ENCODE results near the gene TRAPPC12.

TRAPPC12 gene

DNA sequence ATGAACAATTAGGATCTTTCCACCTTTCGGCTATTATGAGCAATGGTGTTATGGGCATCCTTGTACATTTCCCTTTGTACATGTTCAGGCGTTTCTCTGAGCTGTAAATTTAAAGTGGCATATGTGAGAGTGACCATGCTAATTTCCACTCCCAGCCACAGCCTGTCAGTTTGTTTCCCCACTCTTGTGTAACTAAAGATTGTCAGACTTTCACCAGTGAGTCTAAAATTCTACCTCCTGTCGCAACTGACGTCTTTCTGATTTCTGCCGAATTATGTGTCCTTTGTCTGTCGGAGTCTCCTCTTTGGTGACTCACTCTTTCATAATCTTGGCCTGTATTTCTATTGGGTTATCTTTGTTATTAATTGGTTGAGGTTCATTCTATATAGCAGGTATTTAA is 50.7 kb downstream of the TRAPPC12 start:
- H3K4me3 ChIP-seq (replicated peaks in 1 of 2; ENCODE audit: low read depth in 2 of 2, low read length in 2 of 2) = no peak overlapping the region
- TF ChIP-seq, protein P1, sequence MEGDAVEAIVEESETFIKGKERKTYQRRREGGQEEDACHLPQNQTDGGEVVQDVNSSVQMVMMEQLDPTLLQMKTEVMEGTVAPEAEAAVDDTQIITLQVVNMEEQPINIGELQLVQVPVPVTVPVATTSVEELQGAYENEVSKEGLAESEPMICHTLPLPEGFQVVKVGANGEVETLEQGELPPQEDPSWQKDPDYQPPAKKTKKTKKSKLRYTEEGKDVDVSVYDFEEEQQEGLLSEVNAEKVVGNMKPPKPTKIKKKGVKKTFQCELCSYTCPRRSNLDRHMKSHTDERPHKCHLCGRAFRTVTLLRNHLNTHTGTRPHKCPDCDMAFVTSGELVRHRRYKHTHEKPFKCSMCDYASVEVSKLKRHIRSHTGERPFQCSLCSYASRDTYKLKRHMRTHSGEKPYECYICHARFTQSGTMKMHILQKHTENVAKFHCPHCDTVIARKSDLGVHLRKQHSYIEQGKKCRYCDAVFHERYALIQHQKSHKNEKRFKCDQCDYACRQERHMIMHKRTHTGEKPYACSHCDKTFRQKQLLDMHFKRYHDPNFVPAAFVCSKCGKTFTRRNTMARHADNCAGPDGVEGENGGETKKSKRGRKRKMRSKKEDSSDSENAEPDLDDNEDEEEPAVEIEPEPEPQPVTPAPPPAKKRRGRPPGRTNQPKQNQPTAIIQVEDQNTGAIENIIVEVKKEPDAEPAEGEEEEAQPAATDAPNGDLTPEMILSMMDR (IDR thresholded peaks at IDR 0.05; ENCODE audit: low read depth, low read length) = no peak
- DNase-seq (ENCODE audit: low read depth in 2 of 2) = peak; percentile 36 to 75

DNA sequence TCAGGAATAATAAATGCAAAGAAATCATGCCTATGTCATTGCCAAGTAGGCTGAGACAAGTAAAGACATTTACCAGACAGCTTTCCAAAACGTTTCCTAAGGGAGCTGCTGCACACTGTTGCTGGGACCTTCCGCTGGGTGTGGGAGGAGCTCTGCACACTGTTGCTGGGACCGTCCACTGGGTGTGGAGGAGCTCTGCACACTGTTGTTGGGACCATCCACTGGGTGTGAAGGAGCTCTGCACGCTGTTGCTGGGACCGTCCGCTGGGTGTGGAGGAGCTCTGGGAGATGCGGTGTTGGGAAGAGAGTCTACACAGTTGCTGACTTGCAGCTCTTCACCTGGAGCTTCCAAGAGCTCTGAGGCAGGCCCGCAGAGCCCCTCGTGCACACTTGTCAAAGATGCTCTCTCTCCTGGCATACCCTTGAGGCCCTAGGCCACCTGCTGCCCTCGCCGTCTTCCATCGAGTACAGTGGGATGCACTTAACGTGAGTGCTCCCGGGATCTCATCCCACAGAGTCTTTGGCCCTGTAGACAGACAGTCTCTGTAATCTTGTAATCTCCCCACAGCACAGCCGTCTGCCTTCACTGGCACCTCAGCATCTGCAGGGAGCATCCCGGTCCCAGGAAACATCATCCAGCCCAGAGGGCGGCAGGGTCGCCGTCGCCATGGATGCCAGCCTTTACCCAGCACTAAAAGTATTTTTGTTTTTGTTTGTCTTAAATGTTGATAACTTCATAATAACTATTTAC is 51.4 kb downstream of the TRAPPC12 start:
- H3K4me3 ChIP-seq (replicated peaks in 1 of 2; ENCODE audit: low read depth in 2 of 2, low read length in 2 of 2) = no peak overlapping the region
- TF ChIP-seq, protein P1 (IDR thresholded peaks at IDR 0.05; ENCODE audit: low read depth, low read length) = no peak
- peak in 1 of 2 donors; percentile 7 for DNase-seq (ENCODE audit: low read depth in 2 of 2)

DNA sequence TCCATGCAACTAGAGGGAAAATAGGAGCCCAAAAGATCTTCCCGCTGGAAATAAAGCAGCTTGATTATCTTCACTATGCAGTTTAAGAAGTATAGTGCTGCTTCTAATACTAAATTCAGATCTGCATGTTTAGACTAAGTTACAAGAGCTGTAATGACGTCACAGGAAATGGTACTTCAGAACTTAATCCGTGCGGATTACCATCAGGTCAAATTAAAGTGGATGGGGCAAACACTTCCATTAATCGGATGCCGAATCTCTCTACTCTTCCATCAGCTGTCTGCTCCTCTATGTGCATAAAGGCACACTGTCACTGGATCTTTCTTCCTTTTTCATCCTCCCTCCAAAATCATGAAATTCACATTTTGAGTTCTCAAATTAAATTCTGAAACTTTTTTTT is 52.6 kb downstream of the TRAPPC12 start:
- no peak for DNase-seq (ENCODE audit: low read depth in 2 of 2)
- TF ChIP-seq, protein P1 (IDR thresholded peaks at IDR 0.05; ENCODE audit: low read depth, low read length) = no peak
- H3K4me3 ChIP-seq (replicated peaks in 1 of 2; ENCODE audit: low read depth in 2 of 2, low read length in 2 of 2) = no peak overlapping the region

DNA sequence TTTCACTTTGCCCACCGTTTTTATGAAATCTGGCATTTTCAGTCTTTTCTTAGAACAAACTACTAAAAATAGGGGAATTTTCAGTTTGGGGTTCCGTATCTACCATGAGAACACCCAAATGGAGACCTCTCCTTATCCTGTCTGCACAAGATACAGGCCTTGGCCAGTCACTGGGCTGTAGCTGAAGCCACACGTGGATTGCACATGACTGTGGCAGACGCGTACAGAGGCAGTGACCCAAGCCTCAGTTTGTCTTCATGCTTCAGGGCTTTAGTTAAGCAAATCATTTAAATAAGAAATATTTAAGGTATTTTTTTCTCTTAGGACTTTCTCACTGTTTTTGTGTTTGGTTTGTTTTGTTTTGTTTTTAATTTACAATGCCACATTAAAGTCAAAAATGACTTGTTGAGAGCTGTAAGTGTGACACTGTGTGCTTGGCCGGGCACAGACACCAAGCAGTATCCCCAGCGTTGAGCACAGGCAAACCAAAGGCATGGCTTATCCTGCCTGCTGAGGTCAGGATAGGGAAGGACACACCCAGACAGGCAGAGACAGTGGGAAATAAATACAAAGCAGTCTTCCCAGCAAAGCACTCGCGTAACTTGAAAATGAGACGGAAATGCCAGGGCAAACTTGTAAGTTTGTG is 53.3 kb downstream of the TRAPPC12 start:
- H3K4me3 ChIP-seq (replicated peaks in 1 of 2; ENCODE audit: low read depth in 2 of 2, low read length in 2 of 2) = no peak overlapping the region

DNA sequence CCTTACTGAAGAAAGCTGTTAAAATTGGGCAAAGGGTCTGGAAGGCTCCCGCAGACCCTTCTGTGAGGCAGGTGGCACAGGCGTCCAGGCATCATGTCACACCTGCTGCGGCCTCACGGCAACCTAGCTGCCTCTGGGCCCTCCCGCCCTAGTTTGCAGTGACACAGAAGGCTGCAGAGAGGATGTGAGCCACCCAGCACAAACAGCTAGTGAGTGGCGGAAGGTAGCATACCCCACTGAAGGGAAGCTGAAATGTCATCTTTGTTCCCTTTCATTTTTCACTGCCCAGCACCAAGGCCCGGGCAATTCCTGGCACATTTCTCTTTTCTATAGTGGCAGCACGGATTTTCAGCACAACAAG is 53.8 kb downstream of the TRAPPC12 start:
- TF ChIP-seq, protein P1 (IDR thresholded peaks at IDR 0.05; ENCODE audit: low read depth, low read length) = no peak
- no peak for DNase-seq (ENCODE audit: low read depth in 2 of 2)

More for the DNA sequence above, 53.3 kb downstream of the TRAPPC12 start:
- TF ChIP-seq, protein P1 (IDR thresholded peaks at IDR 0.05; ENCODE audit: low read depth, low read length) = no peak
- no peak for DNase-seq (ENCODE audit: low read depth in 2 of 2)

DNA sequence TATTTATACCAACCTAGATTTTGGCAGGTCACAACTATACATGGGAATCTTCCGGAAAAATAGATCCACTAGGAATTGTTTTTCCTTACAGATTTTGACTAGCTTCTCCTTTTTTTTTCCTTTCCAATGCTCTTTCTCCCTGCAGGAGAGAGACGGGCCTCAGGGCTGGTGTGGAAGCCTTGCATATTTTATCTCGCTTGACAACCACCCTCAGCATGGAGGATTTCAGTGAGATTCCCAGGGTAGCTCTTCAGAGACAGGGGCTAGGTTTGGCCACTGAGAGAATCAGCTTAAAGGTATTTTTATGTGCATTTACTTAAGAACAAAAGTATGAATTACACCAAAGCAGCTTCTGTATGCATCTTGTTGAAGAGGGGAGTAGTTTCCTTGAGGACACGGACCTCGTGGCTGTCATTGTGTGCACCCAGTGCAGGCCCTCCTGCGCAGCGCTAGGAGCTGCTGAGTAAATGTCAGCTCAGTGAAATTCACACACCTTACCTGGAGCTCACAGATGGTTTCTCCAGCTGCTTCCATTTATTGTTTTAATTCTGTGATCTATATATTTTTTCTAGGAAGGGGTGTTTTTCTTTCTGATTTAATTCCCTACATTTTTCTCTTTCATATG is 54.4 kb downstream of the TRAPPC12 start:
- no peak overlapping the region for H3K4me3 ChIP-seq (replicated peaks in 1 of 2; ENCODE audit: low read depth in 2 of 2, low read length in 2 of 2)
- DNase-seq (ENCODE audit: low read depth in 2 of 2) = no peak
- TF ChIP-seq, protein P1 (IDR thresholded peaks at IDR 0.05; ENCODE audit: low read depth, low read length) = no peak

More for the DNA sequence above, 53.8 kb downstream of the TRAPPC12 start:
- H3K4me3 ChIP-seq (replicated peaks in 1 of 2; ENCODE audit: low read depth in 2 of 2, low read length in 2 of 2) = no peak overlapping the region
